COLO829 (cell line): ENCODE data around the gene ODC1.
"Not testable (repeated sequence)": the region's sequence is repeated elsewhere in the genome, so short reads cannot be mapped to it uniquely, and the experiment has no call there.

Source experiments
- DNase-seq: peaks from one replicate; pipeline ENCODE4 v3.0.0; 2012; ENCODE audit warnings: low spot score

The ODC1 gene

GRCh38 chr2:10478298-10478625 is 30.1 kb upstream of the ODC1 start:
- DNase-seq: no peak

DNA sequence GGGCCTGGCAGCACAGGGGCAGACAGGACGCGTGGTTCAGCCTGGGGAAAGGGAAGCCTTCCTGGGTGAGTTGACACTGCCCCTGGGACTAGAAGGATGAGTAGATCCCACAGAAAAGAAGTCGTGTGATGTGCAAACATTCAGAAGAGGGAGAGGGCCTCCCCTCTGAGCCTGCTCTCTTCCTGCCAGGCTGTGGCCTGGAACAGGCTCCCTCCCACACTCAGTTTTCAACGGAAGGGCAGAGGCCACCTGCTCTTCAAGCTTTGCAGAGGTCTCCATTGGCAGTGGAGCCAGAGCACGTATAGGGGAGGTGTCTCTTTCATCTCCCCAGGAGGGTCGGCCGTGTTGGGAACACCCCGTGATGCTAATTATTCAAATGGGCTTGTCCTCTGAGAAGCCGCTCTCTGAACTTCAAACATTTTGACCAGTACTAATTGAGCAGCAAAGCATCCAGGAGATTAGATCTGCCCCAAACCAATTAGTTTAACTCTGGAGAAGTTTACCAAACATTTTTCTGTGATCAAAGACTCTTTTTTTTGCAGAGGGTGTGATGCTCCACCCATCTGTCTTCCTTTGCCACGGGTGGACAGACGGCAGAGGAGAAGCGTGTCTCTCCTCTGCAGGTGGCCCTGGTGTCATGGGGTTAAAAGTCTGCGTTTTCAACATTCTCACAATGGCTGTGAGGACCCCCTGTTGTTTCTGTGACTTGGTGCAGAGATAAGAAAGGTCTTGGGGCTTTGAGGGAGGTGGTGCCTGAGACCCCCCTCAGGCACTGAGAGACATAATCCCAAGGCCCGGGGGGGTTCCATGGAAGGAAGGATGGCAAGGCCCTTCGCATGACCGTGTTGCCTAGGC is 29.5 kb upstream of the ODC1 start:
- DNase-seq: no peak

DNA sequence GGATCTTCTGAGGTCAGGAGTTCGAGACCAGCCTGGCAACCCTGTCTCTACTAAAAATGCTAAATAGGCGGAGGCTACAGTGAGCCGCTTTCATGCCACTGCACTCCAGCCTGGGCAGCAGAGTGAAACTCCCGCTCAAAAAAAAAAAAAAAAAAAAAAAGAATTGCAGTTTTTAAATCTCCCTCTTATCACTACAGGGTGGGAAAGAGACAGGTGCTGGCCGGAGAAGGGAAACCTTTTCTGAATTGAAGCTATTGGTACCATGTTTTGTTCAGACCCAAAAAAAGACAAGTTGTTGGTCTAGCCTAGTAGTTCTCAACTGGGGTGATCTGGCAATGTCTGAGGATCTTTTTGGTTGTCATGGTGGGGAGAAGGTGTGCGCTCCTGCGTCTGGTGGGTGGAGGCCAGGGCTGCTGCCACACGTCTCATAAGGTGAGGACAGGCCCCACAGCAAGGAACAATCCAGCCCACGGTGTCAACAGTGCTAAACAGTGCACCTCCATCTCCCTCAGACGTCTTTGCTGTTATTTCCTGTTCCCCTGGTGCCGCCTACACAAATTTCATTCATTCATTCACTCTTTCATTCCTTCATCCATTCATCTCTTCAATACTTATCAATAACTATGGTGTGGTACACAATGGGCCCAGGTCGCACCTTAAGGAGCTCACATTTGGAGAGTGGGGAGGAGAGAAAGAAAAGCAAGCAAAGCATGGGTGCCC is 28.8 kb upstream of the ODC1 start:
- DNase-seq: no peak

DNA sequence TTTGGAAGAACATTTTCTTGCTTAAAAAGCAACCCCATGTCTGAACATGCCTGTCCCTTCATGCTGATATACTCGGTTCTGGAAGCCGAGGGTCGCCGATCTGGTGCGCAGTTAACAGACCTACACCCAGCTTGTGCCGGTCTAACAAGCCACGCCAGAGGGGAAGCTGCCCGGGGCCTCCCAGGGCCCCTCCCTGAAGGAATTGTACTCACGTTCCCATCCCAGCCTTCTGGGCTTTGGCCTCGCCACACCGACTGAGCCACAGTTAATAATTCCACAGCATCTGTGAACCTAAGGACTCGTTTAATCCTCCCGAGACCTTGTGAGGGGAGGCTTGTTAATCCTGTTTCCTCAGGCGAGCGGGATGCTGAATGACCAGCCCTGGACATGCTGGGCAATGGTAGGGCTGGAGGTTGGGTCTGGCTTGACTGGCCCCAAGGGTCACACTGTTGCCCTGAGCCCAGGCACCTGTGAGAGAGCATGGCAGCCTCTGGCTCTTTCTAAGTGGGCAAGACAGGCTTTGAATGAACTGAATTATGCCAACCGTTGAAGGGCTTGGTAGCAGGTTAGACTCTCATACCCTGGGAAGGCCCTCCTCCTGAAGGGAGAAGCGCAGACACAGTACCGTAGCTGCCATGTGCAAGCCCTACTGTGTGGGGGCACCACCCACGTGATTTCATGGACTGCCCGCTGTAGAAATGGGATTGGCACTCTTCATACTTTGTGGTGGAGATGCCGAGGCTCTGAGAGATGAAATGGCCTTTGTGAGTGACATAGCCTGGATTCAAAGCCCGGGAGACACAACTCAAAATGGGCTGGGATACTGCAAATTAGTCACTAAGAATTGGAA is 27.9 kb upstream of the ODC1 start:
- no peak for DNase-seq

DNA sequence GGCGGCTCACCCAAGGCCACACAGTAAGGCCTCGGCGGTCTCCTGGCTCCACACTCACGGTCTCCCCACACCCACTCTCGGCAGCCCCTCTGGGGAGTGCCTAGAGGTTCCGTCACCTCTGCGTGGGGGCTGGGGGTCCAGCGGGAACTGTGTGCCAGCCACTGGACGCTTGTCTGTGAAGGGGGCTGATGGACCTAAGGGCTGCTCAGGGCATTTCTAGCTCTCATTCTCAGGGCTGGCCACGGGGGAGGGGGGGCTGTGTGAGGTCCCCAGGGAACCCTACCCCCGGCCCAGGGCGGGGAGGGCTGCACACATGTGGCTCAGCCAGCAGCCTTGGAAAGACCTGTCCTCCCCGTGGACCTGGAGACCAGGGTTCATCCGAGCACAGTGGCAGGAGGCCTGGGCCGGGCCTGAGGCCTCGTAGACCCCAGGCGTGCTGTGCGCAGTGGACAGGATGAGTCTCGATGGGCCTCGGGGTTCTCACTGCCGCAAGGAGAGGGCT is 27.1 kb upstream of the ODC1 start:
- no peak for DNase-seq

- DNase-seq: no peak
Measured at GRCh38 chr2:10473121-10473756, 25.1 kb upstream of the ODC1 start.

DNA sequence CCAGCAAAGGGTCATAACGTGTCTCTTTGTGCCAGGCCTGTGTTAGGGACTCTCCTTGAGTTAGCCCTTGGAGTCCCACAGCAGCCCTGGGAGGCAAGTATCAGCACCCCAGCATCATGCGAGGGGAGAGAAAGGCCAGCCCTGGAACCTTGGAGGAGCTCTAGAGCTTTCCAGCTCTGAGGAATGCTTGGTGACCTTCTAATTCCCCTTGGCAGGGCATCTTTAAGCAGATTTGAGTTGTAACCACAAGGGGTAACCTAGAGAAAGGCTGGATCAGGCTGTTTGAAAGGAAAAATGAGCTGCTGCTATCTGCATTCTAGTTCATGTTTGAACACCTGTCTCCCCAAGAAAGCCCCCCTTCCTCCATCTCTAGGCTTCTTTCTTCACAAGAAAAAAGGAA is 23.8 kb upstream of the ODC1 start:
- DNase-seq: no peak

- no peak for DNase-seq
Measured at GRCh38 chr2:10471046-10471571, 23.0 kb upstream of the ODC1 start.

DNA sequence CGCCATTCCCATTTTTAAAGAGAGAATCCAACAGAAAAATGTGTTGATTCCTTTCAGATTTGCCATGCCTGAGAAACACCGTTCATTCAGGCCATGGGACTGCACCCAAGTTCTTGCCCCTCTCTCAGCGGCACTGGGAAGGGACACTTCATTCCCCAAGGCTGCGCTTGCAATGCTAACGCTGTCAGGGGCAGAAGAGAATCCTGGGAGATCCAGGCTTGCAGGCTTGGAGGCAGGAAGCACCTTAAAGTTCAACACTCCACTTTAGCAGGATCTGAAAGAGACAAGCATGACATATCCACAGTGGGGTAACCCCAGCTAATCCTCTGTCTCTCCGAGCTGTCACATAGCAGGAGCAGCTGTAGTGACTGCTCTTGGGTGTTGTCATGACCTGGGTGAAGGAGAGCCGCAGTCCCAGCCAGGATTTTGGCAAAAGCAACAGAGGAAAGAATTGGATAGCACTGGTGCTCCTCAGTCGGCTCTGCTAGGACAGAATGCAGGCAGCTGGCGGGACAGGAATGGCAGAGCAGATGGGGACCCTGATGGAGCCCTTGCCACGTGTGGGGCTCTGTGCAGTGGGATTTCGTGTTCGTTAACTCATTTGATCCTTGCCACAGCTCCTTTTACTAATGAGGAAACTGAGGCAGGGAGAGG is 22.0 kb upstream of the ODC1 start:
- no peak for DNase-seq

- no peak for DNase-seq
Measured at GRCh38 chr2:10469301-10469700, 21.2 kb upstream of the ODC1 start.

DNA sequence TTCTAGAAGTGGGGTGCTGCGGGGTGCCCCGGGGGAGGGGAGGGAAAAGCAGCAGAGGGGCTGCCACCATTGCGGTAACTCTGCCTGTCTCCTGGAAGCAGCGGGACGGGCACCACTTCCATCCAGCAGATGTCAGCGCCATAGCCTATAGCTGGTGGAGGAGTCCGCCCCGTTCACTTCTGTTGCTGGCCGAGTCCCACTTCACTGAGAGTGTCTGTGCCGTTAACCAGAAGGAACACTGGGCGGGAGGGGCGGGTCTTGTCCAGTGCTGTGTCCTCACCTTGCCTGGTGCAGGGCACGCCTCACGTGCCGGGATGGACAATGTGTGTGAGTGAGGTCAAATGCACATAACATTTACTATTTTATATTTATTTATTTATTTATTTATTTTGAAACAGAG is 19.3 kb upstream of the ODC1 start:
- DNase-seq: no peak

DNA sequence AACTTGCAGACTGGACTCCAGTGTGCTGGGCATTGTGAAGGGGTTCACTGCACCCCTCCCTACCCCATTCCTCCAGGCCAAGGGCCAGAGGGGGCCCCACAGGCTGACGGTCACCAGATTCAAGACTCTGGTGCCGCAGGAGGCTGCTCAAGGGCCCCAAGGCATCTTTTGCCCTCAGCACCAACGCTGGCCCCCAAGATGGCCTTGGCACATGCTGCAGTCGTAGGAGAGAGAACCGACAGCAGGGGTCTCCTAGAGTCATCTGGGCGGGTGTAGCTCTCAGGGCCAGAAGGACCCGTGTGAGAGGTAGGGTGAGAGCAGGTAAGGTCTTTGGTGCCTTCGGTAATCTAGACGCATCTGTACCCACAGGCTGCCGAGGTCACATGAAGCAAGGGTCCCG is 18.7 kb upstream of the ODC1 start:
- no peak for DNase-seq

DNA sequence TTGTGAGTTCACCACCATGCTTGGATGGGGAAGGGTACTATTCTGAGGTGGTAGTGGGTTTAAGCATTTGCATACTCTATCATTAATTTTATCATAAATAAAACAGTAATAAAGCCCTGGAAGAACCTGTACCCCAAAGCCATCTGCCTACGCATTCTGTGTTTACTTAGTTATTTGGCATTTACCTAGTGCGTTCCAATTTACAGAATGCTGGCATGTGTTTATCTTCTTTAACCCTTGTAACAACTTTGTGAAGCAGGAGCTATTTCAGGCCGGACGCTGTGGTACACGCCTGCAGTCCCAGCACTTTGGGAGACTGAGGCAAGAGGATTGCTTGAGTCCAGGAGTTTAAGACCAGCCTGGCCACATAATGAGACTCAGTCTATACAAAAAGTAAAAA is 17.8 kb upstream of the ODC1 start:
- no peak for DNase-seq

DNA sequence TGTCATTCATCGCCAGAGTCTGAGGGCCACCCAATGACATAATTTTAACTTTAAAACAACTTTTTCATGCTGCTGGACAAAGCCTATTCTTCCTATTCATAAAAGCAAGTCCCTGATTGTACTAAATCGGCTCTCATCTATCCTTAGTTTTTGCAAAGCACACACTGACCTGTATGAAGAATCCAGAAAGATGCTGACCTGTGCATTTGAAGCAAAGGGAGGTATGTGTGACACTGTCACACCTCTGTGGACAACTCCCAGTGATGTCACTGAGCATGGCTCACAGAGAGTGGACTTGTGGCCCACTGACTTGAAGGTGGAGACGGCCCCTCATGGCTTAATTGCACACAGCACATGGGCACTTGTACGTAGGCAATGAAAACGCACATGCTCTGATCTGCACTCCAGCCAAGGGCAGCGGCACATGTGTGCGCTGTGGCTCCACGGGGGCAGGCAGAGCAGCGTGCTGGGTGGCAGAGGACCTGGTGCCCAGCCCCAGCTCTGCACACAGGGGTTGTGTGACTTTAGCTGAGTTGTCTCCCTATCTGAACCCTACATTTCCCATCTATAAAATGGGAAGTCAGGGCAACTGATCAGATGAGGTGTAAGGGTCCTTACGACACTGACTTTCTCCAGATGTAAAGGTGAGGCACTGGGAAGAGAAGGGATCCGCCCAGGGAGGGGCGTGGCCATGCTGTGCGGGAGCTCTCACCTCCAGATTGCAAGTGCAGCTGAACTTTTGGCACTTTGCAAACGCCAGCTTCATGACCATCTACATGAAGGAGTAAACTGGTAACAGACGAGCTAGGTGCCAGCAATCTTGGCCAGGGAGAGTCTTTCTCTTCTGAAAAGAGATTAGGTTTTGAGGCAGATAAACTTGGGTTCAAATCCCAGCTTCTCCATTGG is 14.3 kb upstream of the ODC1 start:
- DNase-seq: no peak

DNA sequence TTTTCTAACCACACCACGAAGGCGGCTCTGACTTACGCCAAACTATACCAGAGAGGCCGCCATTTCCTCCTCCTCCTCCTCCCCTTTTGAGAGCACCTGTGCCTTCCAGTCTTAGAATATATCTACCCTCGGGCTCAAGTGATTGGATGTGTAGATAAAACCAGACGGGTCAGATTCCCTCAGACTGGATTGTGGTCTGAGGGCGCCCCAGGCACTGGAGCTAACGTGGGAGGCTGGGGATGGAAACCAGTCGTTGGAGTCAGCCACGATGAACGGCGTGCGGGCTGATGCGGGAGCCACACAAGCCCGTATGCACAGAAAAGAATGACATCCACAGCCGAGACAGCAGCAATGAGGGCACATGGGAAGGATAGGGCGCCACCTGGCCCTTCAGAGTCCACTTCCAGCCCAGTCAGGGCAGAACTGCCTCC is 12.3 kb upstream of the ODC1 start:
- no peak for DNase-seq

- DNase-seq: no peak
Measured at GRCh38 chr2:10457846-10458598, 9.9 kb upstream of the ODC1 start.

- DNase-seq: not testable (repeated sequence)
Measured at GRCh38 chr2:10457195-10457594, 9.1 kb upstream of the ODC1 start.

- DNase-seq: no peak
Measured at GRCh38 chr2:10454505-10454904, 6.4 kb upstream of the ODC1 start.

DNA sequence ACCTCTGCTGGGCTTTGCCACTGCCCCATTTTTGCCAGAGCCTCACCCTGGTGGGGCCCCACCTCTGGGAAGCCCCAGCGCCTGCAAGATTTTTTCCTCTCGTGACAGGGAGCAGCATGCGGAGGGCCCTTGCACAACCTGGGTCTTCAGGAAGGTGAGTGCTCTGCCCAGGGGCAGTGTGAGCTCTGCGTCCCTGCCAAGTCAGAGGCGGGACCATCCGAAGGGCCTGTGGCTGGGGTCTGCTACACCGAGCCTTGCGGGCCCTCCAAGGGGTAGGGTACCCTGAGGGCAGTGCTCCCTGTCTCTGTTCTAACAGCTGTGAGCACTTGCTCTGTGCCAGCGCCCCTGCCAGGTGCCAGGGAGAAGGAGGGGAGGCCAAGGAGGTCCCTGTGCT is 5.8 kb upstream of the ODC1 start:
- DNase-seq: no peak
